GM12872 (cell line): ENCODE measurements around the gene ANO1.

Experiments used
- CTCF ChIP-seq: IDR thresholded peaks from 3 replicates; pipeline ENCODE4 v1.5.1; 2011; ENCODE audit warnings: low read depth, mild to moderate bottlenecking, low read length, moderate library complexity; ENCODE audit not compliant: insufficient read depth

Gene ANO1

DNA sequence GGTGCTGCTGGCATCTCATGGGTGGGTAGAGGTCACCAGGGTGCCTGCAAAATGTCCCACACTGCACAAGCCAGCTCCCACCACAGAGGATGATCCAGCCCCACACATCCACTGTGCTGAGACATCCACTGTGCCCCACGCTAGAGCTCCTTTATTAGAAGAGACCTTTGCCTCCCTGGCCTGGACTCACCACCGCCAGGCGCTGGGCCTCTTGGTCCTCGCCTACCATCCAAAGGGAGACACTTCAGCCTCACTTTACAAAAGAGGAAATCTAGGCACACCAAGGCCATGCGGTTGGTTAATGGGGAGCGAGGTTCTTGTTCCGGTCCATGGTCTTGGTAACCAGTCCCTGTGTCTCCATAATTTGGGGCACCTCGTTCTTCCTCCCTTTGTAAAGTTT is 3.4 kb upstream of the ANO1 start:
- no peak for TF ChIP-seq CTCF

GRCh38 chr11:70075836-70076235 is 2.3 kb upstream of the ANO1 start:
- TF ChIP-seq CTCF, result no peak

DNA sequence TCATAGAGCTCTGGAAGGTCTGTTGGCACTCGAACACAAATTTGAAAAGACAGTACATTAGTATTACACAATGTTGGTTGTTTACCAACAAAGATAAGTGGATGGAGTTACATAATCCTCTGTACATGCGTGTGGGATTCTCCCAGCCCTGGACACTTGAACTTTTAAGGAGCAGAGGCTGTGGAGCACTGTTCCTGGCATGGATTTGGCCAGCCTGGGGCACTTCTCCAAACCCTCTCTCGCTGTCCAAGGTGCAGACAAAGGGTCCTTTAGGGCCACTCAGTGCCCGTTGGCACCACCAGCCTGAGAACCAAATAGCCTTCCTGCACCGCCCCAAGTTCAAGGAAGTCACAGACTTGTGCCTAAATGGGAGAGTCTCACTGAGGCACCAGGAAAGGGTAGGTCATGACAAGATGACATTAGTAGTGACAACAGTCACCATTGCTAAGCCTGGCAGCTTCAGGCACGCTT is 1.6 kb upstream of the ANO1 start:
- TF ChIP-seq CTCF, result no peak

DNA sequence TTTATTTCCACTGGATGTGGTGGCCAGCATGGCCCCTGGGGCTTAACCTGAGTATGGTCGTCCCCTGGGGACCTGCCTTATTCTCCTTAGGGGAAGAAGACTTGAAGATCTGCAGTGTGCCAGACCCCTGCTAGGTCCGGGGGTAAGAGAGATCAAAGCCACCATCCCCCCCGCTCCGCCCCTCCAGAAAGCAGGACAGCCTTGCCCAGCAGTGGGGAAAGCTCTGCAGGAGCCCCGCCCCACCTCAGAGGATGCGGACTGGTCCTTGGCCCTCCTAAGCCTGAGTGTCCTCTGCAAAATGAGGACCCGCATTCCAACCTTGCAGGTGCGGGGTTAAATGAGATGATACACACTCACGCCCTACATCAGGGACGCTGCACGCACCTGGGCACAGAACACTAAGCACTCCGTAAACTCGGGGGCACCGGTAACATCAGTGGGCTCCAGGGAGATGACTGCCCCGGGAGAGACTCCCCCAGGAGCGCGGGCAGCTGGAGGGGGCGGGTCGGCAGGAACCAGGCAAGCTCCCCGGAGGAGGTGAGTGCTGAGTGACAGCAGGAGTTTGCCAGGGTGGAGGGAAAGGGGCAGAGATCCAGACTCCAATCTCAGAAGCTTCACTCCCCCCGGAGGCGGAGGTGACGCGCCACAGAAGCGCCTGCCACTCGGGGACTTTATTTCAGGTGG is 564 bp upstream of the ANO1 start:
- TF ChIP-seq CTCF, result no peak

- TF ChIP-seq CTCF, result no peak
These were observed 882 bp downstream of the ANO1 start for GRCh38 chr11:70078781-70079616.

GRCh38 chr11:70079691-70080090 is 1.6 kb downstream of the ANO1 start:
- no peak for TF ChIP-seq CTCF

DNA sequence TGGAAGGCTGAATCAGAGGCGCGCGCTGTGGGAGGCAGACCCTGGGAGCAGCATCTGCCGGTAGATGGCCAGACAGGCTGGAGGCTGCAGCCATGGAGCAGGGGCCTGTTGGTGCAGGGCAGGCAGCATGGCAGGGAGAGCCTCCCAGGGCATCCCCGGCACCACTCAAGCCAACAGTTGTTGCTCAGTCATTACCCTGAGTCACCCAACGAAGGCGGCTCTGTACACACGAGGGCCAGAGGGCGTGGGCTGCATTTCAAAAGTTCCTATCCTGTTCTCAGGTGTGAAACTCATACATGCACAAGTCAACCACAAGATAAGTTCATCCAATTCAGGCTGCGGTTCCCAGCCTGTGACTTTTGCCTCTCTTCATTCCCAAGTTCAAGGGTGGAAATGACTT is 2.6 kb downstream of the ANO1 start:
- no peak for TF ChIP-seq CTCF
